GM12878 (cell line): ENCODE measurements around the gene TMSB4X. TPM values are rescaled to one million over a fixed set of nuclear protein-coding genes. Genes with fewer than 3 reads are reported as not detected.

Experiments used
- BRCA1 ChIP-seq: IDR thresholded peaks from 2 replicates; pipeline ENCODE4 v1.6.1; 2011; ENCODE audit warnings: low read depth, low read length, improper control_type of control experiment
- CBFB ChIP-seq: IDR thresholded peaks from 2 replicates; pipeline ENCODE4 v1.6.1; 2016; ENCODE audit warnings: antibody characterized with exemption, low read depth
- CHD2 ChIP-seq: IDR thresholded peaks from 2 replicates; pipeline ENCODE4 v1.6.1; 2011; ENCODE audit warnings: low read depth, low read length, improper control_type of control experiment, borderline replicate concordance
- CHD4 ChIP-seq: fragments of 200-600 bp; sonication (generic); IDR thresholded peaks from 2 replicates; pipeline ENCODE4 v1.6.1; 2016; ENCODE audit warnings: mild to moderate bottlenecking
- FOS ChIP-seq: IDR thresholded peaks from 3 replicates; pipeline ENCODE4 v1.6.1; 2011; ENCODE audit warnings: borderline replicate concordance; ENCODE audit not compliant: insufficient read length; ENCODE audit errors: extremely low read depth
- GABPA ChIP-seq: IDR thresholded peaks from 2 replicates; pipeline ENCODE4 v1.6.1; 2014; ENCODE audit warnings: antibody characterized with exemption, low read depth, mild to moderate bottlenecking, inconsistent platforms
- RBBP5 ChIP-seq: fragments of 200-600 bp; sonication (generic); conservative IDR thresholded peaks from 2 replicates; pipeline ENCODE4 v1.6.1; 2016
- RCOR1 ChIP-seq: conservative IDR thresholded peaks from 2 replicates; pipeline ENCODE4 v1.6.1; 2012; ENCODE audit warnings: low read depth, low read length, improper control_type of control experiment
- SMAD1 ChIP-seq: fragments of 450-650 bp; IDR thresholded peaks from 2 replicates; pipeline ENCODE4 v1.6.1; 2018; ENCODE audit warnings: mild to moderate bottlenecking, low read depth; ENCODE audit not compliant: partially characterized antibody
- SMC3 ChIP-seq: IDR thresholded peaks from 2 replicates; pipeline ENCODE4 v1.6.1; 2011; ENCODE audit warnings: low read length, improper control_type of control experiment, borderline replicate concordance
- ZNF207 ChIP-seq: fragments of 450-650 bp; IDR thresholded peaks from 2 replicates; pipeline ENCODE4 v1.6.1; 2014; ENCODE audit warnings: antibody characterized with exemption, mild to moderate bottlenecking, borderline replicate concordance
- ZNF384 ChIP-seq: IDR thresholded peaks from 2 replicates; pipeline ENCODE4 v1.6.1; 2012; ENCODE audit warnings: low read depth, mild to moderate bottlenecking, low read length, improper control_type of control experiment, borderline replicate concordance
- polyA plus RNA-seq, 11 experiments: library from polyadenylated mRNA; depleted of rRNA in 4 of 11; unstranded in 6 of 11; stranded (reverse) in 5 of 11; fragments of >200 nt; fragmentation: Nextera tagmentation in 4 of 11; fragmentation: Illumina TruSeq in 1 of 11; extraction: Ambion mirVana in 4 of 11; extraction: Trizol in 1 of 11; gene quantifications; 1 replicate in 1 of 11; 2 replicates in 10 of 11; pipeline versions ENCODE4 v1.2.1 to v1.2.3, GENCODE V29; 2011 to 2016; ENCODE audit warnings: inconsistent platforms in 2 of 11, missing spikeins in 2 of 11, low read depth in 1 of 11
- total RNA-seq, 4 experiments: library from RNA; depleted of rRNA in 3 of 4; stranded (reverse); fragments of >200 nt in 3 of 4; fragmentation: Illumina TruSeq in 1 of 4; extraction: Trizol in 1 of 4; gene quantifications; 2 replicates each; pipeline versions ENCODE4 v1.2.1 to v1.2.3, GENCODE V29; 2013 to 2021
- TF ChIP-seq, protein P1 (sequence below): fragments of 150-350 bp; IDR thresholded peaks from 2 replicates; pipeline ENCODE4 v1.6.1; 2014; ENCODE audit warnings: mild to moderate bottlenecking, low read depth, low read length
- TF ChIP-seq, protein P2 (sequence below): fragments of 450-650 bp; IDR thresholded peaks from 2 replicates; pipeline ENCODE4 v1.6.1; 2017; ENCODE audit warnings: antibody characterized with exemption, mild to moderate bottlenecking, moderate library complexity
- TF ChIP-seq, protein P3 (sequence below): IDR thresholded peaks from 2 replicates; pipeline ENCODE4 v1.6.1; 2011; ENCODE audit warnings: borderline replicate concordance, low read depth, mild to moderate bottlenecking, moderate library complexity, mixed read lengths, low read length; ENCODE audit not compliant: insufficient read depth; ENCODE audit errors: extremely low read length
- TF ChIP-seq, protein P4 (sequence below): fragments of 450-650 bp; IDR thresholded peaks from 2 replicates; pipeline ENCODE4 v1.6.1; 2017; ENCODE audit warnings: mild to moderate bottlenecking, low read depth, inconsistent platforms; ENCODE audit not compliant: poor library complexity, severe bottlenecking
- TF ChIP-seq, protein P5 (sequence below): fragments of 450-650 bp; IDR thresholded peaks from 2 replicates; pipeline ENCODE4 v1.6.1; 2017; ENCODE audit warnings: mild to moderate bottlenecking, moderate library complexity

The TMSB4X gene
- total and polyA plus RNA-seq, 10 of the 15 experiments (the other 5 are each of a cell fraction or from before 2014, with no cell fraction given): 13,924 to 37,234 (median 23,705) TPM

DNA sequence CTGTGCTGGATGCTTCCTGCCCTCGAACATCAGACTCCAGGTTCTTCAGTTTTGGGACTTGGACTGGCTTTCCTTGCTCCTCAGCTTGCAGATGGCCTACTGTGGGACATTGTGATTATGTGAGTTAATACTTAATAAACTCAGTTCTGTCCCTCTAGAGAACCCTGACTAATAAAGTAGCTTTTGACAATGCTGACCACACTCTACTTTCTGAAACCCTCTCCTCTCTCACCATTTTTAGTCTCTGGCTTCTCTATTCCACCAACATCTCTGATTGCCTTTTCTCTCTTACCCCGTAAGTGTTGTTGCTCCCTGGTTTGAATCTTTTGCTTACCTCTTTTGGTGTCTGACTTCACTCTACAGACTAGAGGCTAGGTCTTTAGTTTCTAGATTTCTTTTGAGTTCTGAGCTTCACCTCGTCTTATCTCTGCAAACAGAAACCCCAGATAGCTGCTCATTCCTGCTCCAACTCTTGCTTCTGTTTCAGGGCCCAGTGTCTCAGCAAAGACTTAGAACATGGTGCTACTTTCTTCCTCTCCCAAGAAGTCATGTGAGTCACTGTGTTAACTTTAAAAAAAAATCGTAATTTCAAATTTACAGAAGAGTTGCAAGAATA is 11.4 kb downstream of the TMSB4X start (continued):
- TF ChIP-seq CHD2 (no peak), ZNF384 (no peak), CBFB (0 out of 2 replicates have a peak, but pooled peaks have one; percentile 31), BRCA1 (no peak), RBBP5 (no peak), RCOR1 (no peak), FOS (no peak), ZNF207 (no peak), SMAD1 (no peak), GABPA (no peak), CHD4 (no peak), SMC3 (no peak)
- TF ChIP-seq, protein P1, sequence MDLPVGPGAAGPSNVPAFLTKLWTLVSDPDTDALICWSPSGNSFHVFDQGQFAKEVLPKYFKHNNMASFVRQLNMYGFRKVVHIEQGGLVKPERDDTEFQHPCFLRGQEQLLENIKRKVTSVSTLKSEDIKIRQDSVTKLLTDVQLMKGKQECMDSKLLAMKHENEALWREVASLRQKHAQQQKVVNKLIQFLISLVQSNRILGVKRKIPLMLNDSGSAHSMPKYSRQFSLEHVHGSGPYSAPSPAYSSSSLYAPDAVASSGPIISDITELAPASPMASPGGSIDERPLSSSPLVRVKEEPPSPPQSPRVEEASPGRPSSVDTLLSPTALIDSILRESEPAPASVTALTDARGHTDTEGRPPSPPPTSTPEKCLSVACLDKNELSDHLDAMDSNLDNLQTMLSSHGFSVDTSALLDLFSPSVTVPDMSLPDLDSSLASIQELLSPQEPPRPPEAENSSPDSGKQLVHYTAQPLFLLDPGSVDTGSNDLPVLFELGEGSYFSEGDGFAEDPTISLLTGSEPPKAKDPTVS: no peak
- TF ChIP-seq, protein P2, sequence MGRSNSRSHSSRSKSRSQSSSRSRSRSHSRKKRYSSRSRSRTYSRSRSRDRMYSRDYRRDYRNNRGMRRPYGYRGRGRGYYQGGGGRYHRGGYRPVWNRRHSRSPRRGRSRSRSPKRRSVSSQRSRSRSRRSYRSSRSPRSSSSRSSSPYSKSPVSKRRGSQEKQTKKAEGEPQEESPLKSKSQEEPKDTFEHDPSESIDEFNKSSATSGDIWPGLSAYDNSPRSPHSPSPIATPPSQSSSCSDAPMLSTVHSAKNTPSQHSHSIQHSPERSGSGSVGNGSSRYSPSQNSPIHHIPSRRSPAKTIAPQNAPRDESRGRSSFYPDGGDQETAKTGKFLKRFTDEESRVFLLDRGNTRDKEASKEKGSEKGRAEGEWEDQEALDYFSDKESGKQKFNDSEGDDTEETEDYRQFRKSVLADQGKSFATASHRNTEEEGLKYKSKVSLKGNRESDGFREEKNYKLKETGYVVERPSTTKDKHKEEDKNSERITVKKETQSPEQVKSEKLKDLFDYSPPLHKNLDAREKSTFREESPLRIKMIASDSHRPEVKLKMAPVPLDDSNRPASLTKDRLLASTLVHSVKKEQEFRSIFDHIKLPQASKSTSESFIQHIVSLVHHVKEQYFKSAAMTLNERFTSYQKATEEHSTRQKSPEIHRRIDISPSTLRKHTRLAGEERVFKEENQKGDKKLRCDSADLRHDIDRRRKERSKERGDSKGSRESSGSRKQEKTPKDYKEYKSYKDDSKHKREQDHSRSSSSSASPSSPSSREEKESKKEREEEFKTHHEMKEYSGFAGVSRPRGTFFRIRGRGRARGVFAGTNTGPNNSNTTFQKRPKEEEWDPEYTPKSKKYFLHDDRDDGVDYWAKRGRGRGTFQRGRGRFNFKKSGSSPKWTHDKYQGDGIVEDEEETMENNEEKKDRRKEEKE: no peak
- TF ChIP-seq, protein P3, sequence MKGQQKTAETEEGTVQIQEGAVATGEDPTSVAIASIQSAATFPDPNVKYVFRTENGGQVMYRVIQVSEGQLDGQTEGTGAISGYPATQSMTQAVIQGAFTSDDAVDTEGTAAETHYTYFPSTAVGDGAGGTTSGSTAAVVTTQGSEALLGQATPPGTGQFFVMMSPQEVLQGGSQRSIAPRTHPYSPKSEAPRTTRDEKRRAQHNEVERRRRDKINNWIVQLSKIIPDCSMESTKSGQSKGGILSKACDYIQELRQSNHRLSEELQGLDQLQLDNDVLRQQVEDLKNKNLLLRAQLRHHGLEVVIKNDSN: no peak
- TF ChIP-seq, protein P4, sequence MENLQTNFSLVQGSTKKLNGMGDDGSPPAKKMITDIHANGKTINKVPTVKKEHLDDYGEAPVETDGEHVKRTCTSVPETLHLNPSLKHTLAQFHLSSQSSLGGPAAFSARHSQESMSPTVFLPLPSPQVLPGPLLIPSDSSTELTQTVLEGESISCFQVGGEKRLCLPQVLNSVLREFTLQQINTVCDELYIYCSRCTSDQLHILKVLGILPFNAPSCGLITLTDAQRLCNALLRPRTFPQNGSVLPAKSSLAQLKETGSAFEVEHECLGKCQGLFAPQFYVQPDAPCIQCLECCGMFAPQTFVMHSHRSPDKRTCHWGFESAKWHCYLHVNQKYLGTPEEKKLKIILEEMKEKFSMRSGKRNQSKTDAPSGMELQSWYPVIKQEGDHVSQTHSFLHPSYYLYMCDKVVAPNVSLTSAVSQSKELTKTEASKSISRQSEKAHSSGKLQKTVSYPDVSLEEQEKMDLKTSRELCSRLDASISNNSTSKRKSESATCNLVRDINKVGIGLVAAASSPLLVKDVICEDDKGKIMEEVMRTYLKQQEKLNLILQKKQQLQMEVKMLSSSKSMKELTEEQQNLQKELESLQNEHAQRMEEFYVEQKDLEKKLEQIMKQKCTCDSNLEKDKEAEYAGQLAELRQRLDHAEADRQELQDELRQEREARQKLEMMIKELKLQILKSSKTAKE: no peak
- TF ChIP-seq, protein P5, sequence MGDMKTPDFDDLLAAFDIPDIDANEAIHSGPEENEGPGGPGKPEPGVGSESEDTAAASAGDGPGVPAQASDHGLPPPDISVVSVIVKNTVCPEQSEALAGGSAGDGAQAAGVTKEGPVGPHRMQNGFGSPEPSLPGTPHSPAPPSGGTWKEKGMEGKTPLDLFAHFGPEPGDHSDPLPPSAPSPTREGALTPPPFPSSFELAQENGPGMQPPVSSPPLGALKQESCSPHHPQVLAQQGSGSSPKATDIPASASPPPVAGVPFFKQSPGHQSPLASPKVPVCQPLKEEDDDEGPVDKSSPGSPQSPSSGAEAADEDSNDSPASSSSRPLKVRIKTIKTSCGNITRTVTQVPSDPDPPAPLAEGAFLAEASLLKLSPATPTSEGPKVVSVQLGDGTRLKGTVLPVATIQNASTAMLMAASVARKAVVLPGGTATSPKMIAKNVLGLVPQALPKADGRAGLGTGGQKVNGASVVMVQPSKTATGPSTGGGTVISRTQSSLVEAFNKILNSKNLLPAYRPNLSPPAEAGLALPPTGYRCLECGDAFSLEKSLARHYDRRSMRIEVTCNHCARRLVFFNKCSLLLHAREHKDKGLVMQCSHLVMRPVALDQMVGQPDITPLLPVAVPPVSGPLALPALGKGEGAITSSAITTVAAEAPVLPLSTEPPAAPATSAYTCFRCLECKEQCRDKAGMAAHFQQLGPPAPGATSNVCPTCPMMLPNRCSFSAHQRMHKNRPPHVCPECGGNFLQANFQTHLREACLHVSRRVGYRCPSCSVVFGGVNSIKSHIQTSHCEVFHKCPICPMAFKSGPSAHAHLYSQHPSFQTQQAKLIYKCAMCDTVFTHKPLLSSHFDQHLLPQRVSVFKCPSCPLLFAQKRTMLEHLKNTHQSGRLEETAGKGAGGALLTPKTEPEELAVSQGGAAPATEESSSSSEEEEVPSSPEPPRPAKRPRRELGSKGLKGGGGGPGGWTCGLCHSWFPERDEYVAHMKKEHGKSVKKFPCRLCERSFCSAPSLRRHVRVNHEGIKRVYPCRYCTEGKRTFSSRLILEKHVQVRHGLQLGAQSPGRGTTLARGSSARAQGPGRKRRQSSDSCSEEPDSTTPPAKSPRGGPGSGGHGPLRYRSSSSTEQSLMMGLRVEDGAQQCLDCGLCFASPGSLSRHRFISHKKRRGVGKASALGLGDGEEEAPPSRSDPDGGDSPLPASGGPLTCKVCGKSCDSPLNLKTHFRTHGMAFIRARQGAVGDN: peak; percentile 61
